Neural progenitor cell (in vitro differentiated cells): ENCODE data around the gene COL19A1. TPM values are rescaled to one million over a fixed set of nuclear protein-coding genes. Genes with fewer than 3 reads are reported as not detected.

Experiments used
- DNase-seq: peaks from one replicate; pipeline ENCODE4 v3.0.0-alpha.2; 2016; ENCODE audit warnings: low spot score
- H2AFZ ChIP-seq: fragments of 200-600 bp; sonication (generic); replicated peaks from 2 replicates; pipeline ENCODE4 v1.6.1; 2016; ENCODE audit warnings: antibody characterized with exemption
- H3F3A ChIP-seq: fragments of 200-600 bp; sonication (generic); 2 replicates; pipeline ENCODE4 v1.6.1; 2016; ENCODE audit warnings: antibody characterized with exemption, low read depth
- H3K27ac ChIP-seq: fragments of 200-600 bp; sonication (generic); 2 replicates; pipeline ENCODE4 v1.5.1; 2016; ENCODE audit warnings: mild to moderate bottlenecking
- H3K27me3 ChIP-seq: fragments of 200-600 bp; sonication (generic); 2 replicates; pipeline ENCODE4 v1.6.1; 2016; ENCODE audit warnings: mild to moderate bottlenecking, moderate library complexity
- H3K36me3 ChIP-seq: fragments of 200-600 bp; sonication (generic); 2 replicates; pipeline ENCODE4 v1.5.1; 2016
- H3K4me1 ChIP-seq: fragments of 200-600 bp; sonication (generic); 2 replicates; pipeline ENCODE4 v1.6.1; 2016; ENCODE audit warnings: mixed run types
- H3K4me2 ChIP-seq: fragments of 200-600 bp; sonication (generic); 2 replicates; pipeline ENCODE4 v1.6.1; 2016
- H3K4me3 ChIP-seq: fragments of 200-600 bp; sonication (generic); 2 replicates; pipeline ENCODE4 v1.5.1; 2016
- H3K79me2 ChIP-seq: fragments of 200-600 bp; sonication (generic); 2 replicates; pipeline ENCODE4 v1.6.1; 2016; ENCODE audit warnings: low read depth
- H3K9ac ChIP-seq: fragments of 200-600 bp; sonication (generic); 2 replicates; pipeline ENCODE4 v1.6.1; 2016
- H3K9me3 ChIP-seq: fragments of 200-600 bp; sonication (generic); 2 replicates; pipeline ENCODE4 v1.5.1; 2016; ENCODE audit warnings: low read depth
- H4K20me1 ChIP-seq: fragments of 200-600 bp; sonication (generic); 2 replicates; pipeline ENCODE4 v1.6.1; 2016; ENCODE audit warnings: low read depth
- H3K27ac Mint-ChIP-seq: 3 replicates; pipeline ENCODE4 v1.8.0; 2021; ENCODE audit warnings: mixed read lengths
- H3K27me3 Mint-ChIP-seq: 2 replicates; pipeline ENCODE4 v1.8.0; 2022; ENCODE audit warnings: low read depth, mild to moderate bottlenecking, inconsistent platforms, moderate library complexity, mixed read lengths; ENCODE audit not compliant: insufficient read depth
- H3K36me3 Mint-ChIP-seq: 3 replicates; pipeline ENCODE4 v1.8.0; 2021; ENCODE audit warnings: mixed read lengths
- H3K4me1 Mint-ChIP-seq: 3 replicates; pipeline ENCODE4 v1.8.0; 2021; ENCODE audit warnings: mixed read lengths
- H3K4me3 Mint-ChIP-seq: 3 replicates; pipeline ENCODE4 v1.8.0; 2021; ENCODE audit warnings: mild to moderate bottlenecking, moderate library complexity, mixed read lengths
- H3K9me3 Mint-ChIP-seq: 3 replicates; pipeline ENCODE4 v1.8.0; 2020; ENCODE audit warnings: mixed read lengths
- CTCF ChIP-seq: fragments of 200-600 bp; sonication (generic); IDR thresholded peaks from 2 replicates; pipeline ENCODE4 v1.5.1; 2017; ENCODE audit warnings: antibody characterized with exemption, mild to moderate bottlenecking
- EZH2 ChIP-seq: fragments of 200-600 bp; sonication (generic); IDR thresholded peaks from 2 replicates; pipeline ENCODE4 v1.6.1; 2017; ENCODE audit warnings: antibody characterized with exemption, mild to moderate bottlenecking, moderate library complexity
- EZH2phosphoT487 ChIP-seq: fragments of 200-600 bp; sonication (generic); IDR thresholded peaks from 2 replicates; pipeline ENCODE4 v1.6.1; 2017; ENCODE audit warnings: antibody characterized with exemption
- total RNA-seq: library from RNA; depleted of rRNA; stranded (reverse); fragments of >200 nt; gene quantifications from 2 replicates; pipeline ENCODE4 v1.2.3, GENCODE V29; 2015; ENCODE audit warnings: low replicate concordance

COL19A1 gene
- total RNA-seq, 1 donor from 2014 or later: not detected

GRCh38 chr6:70210462-70210861, 344.1 kb downstream of the COL19A1 start:
- Histone ChIP-seq H3F3A (no peaks in the 10 kb centered on the region), H4K20me1 (no peaks in the 10 kb centered on the region), H3K4me3 (no peak overlapping the region), H3K9me3 (no peaks in the 10 kb centered on the region), H3K79me2 (no peaks in the 10 kb centered on the region), H3K4me2 (no peak overlapping the region), H2AFZ (no peak overlapping the region), H3K27me3 (no peaks in the 10 kb centered on the region), H3K27ac (no peak overlapping the region), H3K4me1 (no peaks in the 10 kb centered on the region), H3K9ac (no peak overlapping the region), H3K36me3 (no peaks in the 10 kb centered on the region)
- DNase-seq: no peak
- Mint-ChIP-seq H3K36me3 (no peaks in the 10 kb centered on the region), H3K27me3 (peaks cover 4% of the 10 kb centered on the region), H3K9me3 (no peaks in the 10 kb centered on the region), H3K4me3 (no peak overlapping the region), H3K27ac (no peak overlapping the region), H3K4me1 (no peaks in the 10 kb centered on the region)
- TF ChIP-seq CTCF (peak; percentile 53), EZH2 (no peak)

- no peak overlapping the region for H3K9ac ChIP-seq
- no peak overlapping the region for H3K4me3 Mint-ChIP-seq
- peaks cover 3% of the 10 kb centered on the region for H3K27me3 Mint-ChIP-seq
- peaks cover 5% of the 10 kb centered on the region for H3K4me1 ChIP-seq
- no peaks in the 10 kb centered on the region for H3K36me3 Mint-ChIP-seq
- H3K9me3 Mint-ChIP-seq: no peaks in the 10 kb centered on the region
- no peak overlapping the region for H3K4me3 ChIP-seq
- no peaks in the 10 kb centered on the region for H3K9me3 ChIP-seq
- DNase-seq: no peak
- no peak overlapping the region for H3K27ac ChIP-seq
- H3K36me3 ChIP-seq: no peaks in the 10 kb centered on the region
- no peaks in the 10 kb centered on the region for H3F3A ChIP-seq
- no peak for TF ChIP-seq CTCF
- TF ChIP-seq EZH2: no peak
- TF ChIP-seq EZH2phosphoT487: no peak
- no peaks in the 10 kb centered on the region for H3K27me3 ChIP-seq
- no peaks in the 10 kb centered on the region for H3K79me2 ChIP-seq
- no peak overlapping the region for H3K27ac Mint-ChIP-seq
- no peaks in the 10 kb centered on the region for H4K20me1 ChIP-seq
- no peaks in the 10 kb centered on the region for H3K4me1 Mint-ChIP-seq
- H3K4me2 ChIP-seq: no peak overlapping the region
- no peak overlapping the region for H2AFZ ChIP-seq
Measured at GRCh38 chr6:70215460-70216108, 349.2 kb downstream of the COL19A1 start.

- peaks cover 5% of the 10 kb centered on the region for H3K4me1 ChIP-seq
- Mint-ChIP-seq H3K9me3 (no peaks in the 10 kb centered on the region), H3K4me1 (no peaks in the 10 kb centered on the region), H3K27ac (no peak overlapping the region), H3K27me3 (peaks cover 3% of the 10 kb centered on the region), H3K4me3 (no peak overlapping the region), H3K36me3 (no peaks in the 10 kb centered on the region)
- H3K4me3 ChIP-seq: no peak overlapping the region
- H3K27me3 ChIP-seq: no peaks in the 10 kb centered on the region
- no peak overlapping the region for H3K4me2 ChIP-seq
- no peaks in the 10 kb centered on the region for H3K36me3 ChIP-seq
- H4K20me1 ChIP-seq: no peaks in the 10 kb centered on the region
- TF ChIP-seq EZH2 (no peak), EZH2phosphoT487 (no peak), CTCF (no peak)
- H3K9me3 ChIP-seq: no peaks in the 10 kb centered on the region
- DNase-seq: peak; percentile 31
- no peaks in the 10 kb centered on the region for H3F3A ChIP-seq
- no peak overlapping the region for H3K27ac ChIP-seq
- H3K79me2 ChIP-seq: no peaks in the 10 kb centered on the region
- H3K9ac ChIP-seq: no peak overlapping the region
- peak overlapping the region; percentile 10 for H2AFZ ChIP-seq
Measured at GRCh38 chr6:70216767-70217166, 350.4 kb downstream of the COL19A1 start.
